ENCODE measurements around the gene SRGAP3.

Gene SRGAP3

GRCh38 chr3:9185046-9185445 is 64.4 kb downstream of the SRGAP3 start:
- DNase-seq (ENCODE audit: low read depth) = no peak
- H3K4me3 ChIP-seq (ENCODE audit: low read depth, low read length) = no peak overlapping the region

DNA sequence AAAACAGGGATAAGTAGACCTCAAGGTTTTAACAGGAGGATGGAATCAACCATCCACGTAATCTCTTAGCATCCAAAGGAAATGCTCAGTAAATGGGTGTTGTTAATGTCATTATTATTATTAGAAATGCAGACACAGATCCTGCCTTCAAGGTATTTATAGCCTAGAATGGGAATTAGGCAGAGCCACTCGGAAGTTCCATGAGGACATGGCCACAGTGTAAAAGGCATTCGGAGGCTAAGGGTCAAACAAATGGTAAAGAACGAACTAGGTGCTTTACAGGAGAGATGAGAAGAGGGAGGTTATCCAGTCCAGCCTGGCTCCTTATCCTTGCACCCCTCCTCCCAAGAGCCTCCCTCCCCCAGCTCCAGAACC is 65.0 kb downstream of the SRGAP3 start:
- no peak for DNase-seq (ENCODE audit: low read depth)
- no peak overlapping the region for H3K4me3 ChIP-seq (ENCODE audit: low read depth, low read length)

DNA sequence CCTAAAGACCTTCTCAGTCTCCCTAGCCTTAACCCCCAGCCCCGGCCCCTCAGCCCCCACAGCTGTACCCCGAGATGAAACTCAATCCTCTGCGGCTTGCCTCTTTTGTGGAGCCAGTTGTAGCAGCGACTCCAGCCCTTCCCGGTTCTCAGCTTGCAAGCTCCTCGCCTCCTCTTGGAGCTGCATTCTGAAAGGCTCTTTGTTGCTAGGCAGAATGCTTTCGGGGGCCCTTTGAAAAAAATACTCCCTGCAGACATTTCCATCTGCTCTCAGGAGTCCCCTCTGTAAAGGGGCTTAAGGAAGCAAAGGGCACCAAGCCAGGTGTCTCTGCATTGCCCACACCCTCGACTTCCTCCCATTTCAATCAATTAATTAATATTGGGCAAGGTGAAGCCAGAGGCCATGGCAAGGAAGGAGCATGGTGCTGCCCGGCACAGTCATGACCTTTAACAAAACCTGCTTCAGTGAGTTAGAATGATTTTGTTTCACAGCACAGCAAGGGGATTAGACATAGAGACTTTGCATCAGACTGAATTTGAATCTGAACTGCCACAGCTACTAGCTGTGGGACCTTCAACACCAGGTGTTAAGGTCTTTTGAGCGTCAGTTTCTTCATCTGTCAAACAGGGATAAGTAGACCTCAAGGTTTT is 65.5 kb downstream of the SRGAP3 start:
- no peak overlapping the region for H3K4me3 ChIP-seq (ENCODE audit: low read depth, low read length)
- DNase-seq (ENCODE audit: low read depth) = no peak

DNA sequence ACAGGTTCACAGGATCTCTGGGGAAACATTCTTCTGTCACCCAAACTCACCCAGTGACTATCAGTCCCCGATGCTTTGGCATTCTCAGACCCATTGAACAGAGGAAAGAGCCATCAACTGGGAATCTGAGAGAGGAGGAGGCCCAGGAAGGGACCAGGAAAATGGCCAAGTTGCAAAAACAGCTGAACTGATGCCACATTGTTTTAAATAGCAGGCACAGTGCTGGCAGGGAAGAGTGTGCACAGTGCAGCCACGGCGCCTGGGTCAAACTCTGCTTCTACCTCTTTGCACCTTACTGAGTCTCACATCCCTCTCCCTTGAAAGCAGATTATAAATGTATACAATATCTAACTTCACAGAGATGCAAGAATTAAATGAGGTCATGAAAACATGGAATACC is 66.4 kb downstream of the SRGAP3 start:
- DNase-seq (ENCODE audit: low read depth) = no peak

DNA sequence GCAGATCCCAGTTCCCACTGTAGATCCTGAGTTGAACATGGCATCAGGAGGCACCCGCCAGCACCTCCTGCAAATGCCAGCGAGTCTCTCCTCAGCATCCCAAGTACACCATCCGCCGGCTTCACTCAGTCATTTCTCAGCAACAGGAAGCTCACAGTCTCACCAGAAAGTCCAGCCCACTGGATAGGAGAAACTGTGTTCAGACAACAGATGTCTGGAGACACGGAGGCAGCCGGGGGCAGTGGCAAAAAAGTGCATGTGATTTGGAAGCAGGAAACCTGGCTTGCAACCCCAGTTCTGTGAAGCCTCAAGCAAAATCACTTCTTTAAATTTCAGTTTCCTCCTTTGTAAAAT is 68.7 kb downstream of the SRGAP3 start:
- no peak for DNase-seq (ENCODE audit: low read depth)
- no peak overlapping the region for H3K4me3 ChIP-seq (ENCODE audit: low read depth, low read length)

More for the DNA sequence above, 66.4 kb downstream of the SRGAP3 start:
- H3K4me3 ChIP-seq (ENCODE audit: low read depth, low read length) = no peak overlapping the region

- no peak overlapping the region for H3K4me3 ChIP-seq (ENCODE audit: low read depth, low read length)
- DNase-seq (ENCODE audit: low read depth) = no peak
These were observed 69.4 kb downstream of the SRGAP3 start for GRCh38 chr3:9179826-9180763.

DNA sequence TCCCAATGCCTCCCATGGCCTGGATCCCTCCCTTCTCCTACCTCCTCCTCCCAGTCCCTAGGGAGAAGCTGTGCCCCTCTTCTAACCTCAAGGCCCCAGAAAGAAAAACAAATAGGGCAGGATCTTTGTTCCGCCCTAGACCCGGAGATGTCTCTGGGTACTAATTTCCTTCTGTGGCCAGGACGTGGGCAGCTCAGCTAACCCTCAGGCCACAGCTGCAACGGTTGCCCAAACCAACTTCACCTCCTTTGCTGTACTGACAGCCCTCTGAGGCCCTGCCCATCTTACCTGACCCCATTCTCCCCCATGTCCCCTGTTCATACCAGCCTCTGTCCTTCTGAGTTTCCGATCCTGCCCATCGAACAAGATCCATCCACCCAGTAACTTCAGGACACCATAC is 70.7 kb downstream of the SRGAP3 start:
- H3K4me3 ChIP-seq (ENCODE audit: low read depth, low read length) = no peak overlapping the region
- DNase-seq (ENCODE audit: low read depth) = no peak

GRCh38 chr3:9175421-9175820 is 74.0 kb downstream of the SRGAP3 start:
- no peak for DNase-seq (ENCODE audit: low read depth)

GRCh38 chr3:9173445-9173844 is 76.0 kb downstream of the SRGAP3 start:
- no peak for DNase-seq (ENCODE audit: low read depth)
- no peak overlapping the region for H3K4me3 ChIP-seq (ENCODE audit: low read depth, low read length)

More at GRCh38 chr3:9175421-9175820, 74.0 kb downstream of the SRGAP3 start:
- H3K4me3 ChIP-seq (ENCODE audit: low read depth, low read length) = no peak overlapping the region

DNA sequence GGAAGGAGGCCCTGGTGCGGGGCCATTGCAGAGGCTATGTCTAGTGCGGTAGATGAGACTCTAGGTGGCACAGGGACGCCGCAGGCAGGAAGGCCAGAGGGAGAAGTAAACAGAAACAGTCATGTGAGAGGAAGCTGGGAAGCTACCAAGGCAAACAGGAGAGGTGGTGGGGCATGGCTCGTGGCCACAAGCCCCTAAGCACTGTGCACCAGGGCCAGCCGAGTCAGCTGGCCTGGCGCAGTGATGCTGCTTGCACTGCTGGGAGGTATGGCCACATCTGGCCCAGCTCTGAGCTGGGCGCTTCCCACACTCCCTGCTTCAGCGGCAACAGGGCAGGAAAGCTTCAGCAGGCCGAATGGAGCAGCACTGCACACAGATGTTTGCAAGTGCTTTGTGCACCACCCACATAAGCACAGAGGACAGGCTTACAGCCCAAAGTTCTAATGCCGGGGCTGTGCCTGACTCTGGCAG is 76.6 kb downstream of the SRGAP3 start:
- H3K4me3 ChIP-seq (ENCODE audit: low read depth, low read length) = no peak overlapping the region
- no peak for DNase-seq (ENCODE audit: low read depth)

- DNase-seq (ENCODE audit: low read depth) = no peak
- H3K4me3 ChIP-seq (ENCODE audit: low read depth, low read length) = no peak overlapping the region
These were observed 78.6 kb downstream of the SRGAP3 start for GRCh38 chr3:9170851-9171160.

GRCh38 chr3:9169956-9170850 is 79.2 kb downstream of the SRGAP3 start:
- DNase-seq (ENCODE audit: low read depth) = no peak
- H3K4me3 ChIP-seq (ENCODE audit: low read depth, low read length) = no peak overlapping the region

DNA sequence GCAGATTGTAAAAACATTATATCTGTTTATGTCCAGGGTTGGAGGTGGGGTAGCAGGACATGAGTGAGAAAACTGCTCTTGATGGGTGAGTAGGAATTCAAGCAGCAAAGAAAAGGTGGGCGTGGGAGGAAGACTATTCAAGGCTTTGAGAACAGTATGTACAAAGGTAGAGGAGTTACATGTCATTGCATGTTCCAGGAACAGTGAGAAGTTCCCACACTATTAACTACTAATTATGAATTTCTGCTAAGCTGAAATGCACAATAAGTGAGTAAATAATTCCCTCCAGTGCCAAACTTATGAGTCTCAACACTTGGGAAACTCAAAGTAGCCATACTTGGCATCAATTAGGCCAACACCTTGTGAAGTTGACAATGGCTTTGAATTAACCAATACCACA is 80.1 kb downstream of the SRGAP3 start:
- H3K4me3 ChIP-seq (ENCODE audit: low read depth, low read length) = no peak overlapping the region
- DNase-seq (ENCODE audit: low read depth) = no peak

DNA sequence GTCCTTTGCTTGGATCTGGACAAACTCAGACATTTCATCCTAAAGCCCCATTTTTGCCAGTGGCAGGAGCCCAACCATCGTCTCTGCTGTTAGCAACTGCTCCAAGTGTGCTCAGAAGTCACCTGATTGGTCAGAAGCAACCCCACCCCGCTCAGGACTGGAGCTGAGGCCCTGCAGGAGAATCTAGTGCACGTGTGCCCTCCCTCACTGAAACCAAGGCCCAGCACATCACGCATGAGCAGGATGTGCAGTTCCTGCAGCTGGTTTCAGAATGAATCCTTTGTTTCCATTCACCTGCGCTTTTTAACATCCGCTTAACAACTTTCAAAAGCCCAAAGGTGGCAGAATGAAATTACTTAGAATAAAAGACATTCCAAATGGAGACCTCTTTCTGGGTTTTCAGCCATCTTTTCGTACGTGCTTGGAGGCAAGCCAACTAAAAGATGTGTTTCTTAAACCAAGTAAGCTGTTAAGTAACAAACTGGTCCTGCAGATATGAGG is 81.2 kb downstream of the SRGAP3 start:
- DNase-seq (ENCODE audit: low read depth) = no peak
- H3K4me3 ChIP-seq (ENCODE audit: low read depth, low read length) = no peak overlapping the region

DNA sequence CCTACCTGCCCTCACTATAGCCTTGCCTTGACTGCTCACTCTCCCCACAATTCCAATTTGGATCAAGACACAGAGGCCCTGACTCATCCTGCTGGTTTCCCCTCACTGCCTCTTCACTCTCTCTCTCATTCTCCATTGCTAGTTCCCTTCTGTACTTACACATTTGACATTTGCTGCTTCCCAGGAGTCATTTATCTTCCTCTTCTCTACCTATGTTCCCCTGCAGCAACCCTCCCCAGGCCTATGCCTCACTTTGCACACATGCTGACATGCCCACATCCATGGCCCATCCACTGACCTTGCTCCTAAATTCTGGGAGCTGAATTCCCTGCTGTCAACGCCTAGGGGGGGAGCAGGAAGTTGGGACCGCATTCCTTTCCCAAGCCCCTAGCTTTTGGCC is 82.2 kb downstream of the SRGAP3 start:
- no peak for DNase-seq (ENCODE audit: low read depth)

GRCh38 chr3:9165421-9165820 is 84.0 kb downstream of the SRGAP3 start:
- DNase-seq (ENCODE audit: low read depth) = no peak
- no peak overlapping the region for H3K4me3 ChIP-seq (ENCODE audit: low read depth, low read length)

More for the DNA sequence above, 82.2 kb downstream of the SRGAP3 start:
- no peak overlapping the region for H3K4me3 ChIP-seq (ENCODE audit: low read depth, low read length)

- no peak for DNase-seq (ENCODE audit: low read depth)
- no peak overlapping the region for H3K4me3 ChIP-seq (ENCODE audit: low read depth, low read length)
These were observed 86.2 kb downstream of the SRGAP3 start for GRCh38 chr3:9163289-9163688.

GRCh38 chr3:9161811-9162210 is 87.6 kb downstream of the SRGAP3 start:
- no peak for DNase-seq (ENCODE audit: low read depth)
- H3K4me3 ChIP-seq (ENCODE audit: low read depth, low read length) = no peak overlapping the region

DNA sequence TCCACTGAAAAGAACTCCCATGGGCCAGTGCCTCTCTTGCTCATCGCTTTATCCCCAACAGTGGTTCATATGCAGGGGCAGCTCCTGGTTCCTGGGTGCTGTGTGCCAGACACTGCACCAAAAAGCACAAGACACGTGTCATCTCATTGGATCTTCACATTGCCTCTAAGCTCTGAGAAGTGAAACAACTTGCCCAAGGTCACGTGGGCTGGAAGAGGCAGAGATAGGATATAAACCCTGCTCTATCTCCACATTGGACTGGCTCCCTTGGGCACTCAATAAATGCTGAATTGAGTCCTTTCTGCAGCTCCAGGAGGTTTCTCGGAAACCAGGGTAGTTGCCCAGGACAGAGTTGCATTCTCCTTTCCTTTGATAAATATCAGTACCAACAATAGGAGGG is 88.1 kb downstream of the SRGAP3 start:
- no peak for DNase-seq (ENCODE audit: low read depth)
- no peak overlapping the region for H3K4me3 ChIP-seq (ENCODE audit: low read depth, low read length)
